Mesenchymal stem cell (in vitro differentiated cells and primary cell): ENCODE measurements around the gene B3GNT9.

Experiments
- DNase-seq: peaks from one replicate; pipeline ENCODE4 v3.0.0-alpha.2; 2013
- H2AFZ ChIP-seq: one replicate; pipeline ENCODE4 v1.6.1; 2013; ENCODE audit warnings: low read depth, mild to moderate bottlenecking, control low read depth, inconsistent platforms, low read length, moderate library complexity
- H2AK5ac ChIP-seq: 2 replicates; pipeline ENCODE4 v1.6.1; 2013; ENCODE audit warnings: low read length, moderate library complexity, mild to moderate bottlenecking, inconsistent platforms; ENCODE audit not compliant: severe bottlenecking
- H2BK120ac ChIP-seq: one replicate; pipeline ENCODE4 v1.6.1; 2013; ENCODE audit warnings: low read depth, mild to moderate bottlenecking, inconsistent platforms, low read length, moderate library complexity
- H2BK12ac ChIP-seq, 2 experiments: one replicate each; pipeline ENCODE4 v1.6.1; 2013; ENCODE audit warnings: inconsistent platforms in 2 of 2, low read length in 2 of 2, mild to moderate bottlenecking in 2 of 2, moderate library complexity in 2 of 2, control low read depth in 1 of 2
- H2BK15ac ChIP-seq: one replicate; pipeline ENCODE4 v1.6.1; 2013; ENCODE audit warnings: mild to moderate bottlenecking, low read depth, inconsistent platforms; ENCODE audit not compliant: poor library complexity, severe bottlenecking
- H2BK5ac ChIP-seq: 2 replicates; pipeline ENCODE4 v1.6.1; 2013; ENCODE audit warnings: low read depth, mild to moderate bottlenecking, low read length, control low read depth, inconsistent platforms; ENCODE audit not compliant: poor library complexity, severe bottlenecking
- H3K14ac ChIP-seq, 2 experiments: one replicate each; pipeline ENCODE4 v1.6.1; 2013; ENCODE audit warnings: inconsistent platforms in 2 of 2, low read length in 2 of 2, control low read depth in 1 of 2, mild to moderate bottlenecking in 1 of 2, moderate library complexity in 1 of 2
- H3K18ac ChIP-seq, 2 experiments: one replicate each; pipeline ENCODE4 v1.6.1; 2013; ENCODE audit warnings: inconsistent platforms in 2 of 2, low read length in 2 of 2, control low read depth in 1 of 2, low read depth in 1 of 2, mild to moderate bottlenecking in 1 of 2
- H3K23ac ChIP-seq, 2 experiments: one replicate each; pipeline ENCODE4 v1.6.1; 2013; ENCODE audit warnings: inconsistent platforms in 2 of 2, low read length in 2 of 2, mild to moderate bottlenecking in 2 of 2, moderate library complexity in 2 of 2, control low read depth in 1 of 2
- H3K27ac ChIP-seq: 2 replicates; pipeline ENCODE4 v1.5.1; 2013; ENCODE audit warnings: mild to moderate bottlenecking, moderate library complexity, low read length, control low read depth, inconsistent platforms; ENCODE audit not compliant: poor library complexity, severe bottlenecking
- H3K27me3 ChIP-seq, 2 experiments: 2 replicates each; pipeline versions ENCODE4 v1.6.1 to v1.7.0; 2013; ENCODE audit warnings: low read length in 2 of 2, mild to moderate bottlenecking in 2 of 2, moderate library complexity in 2 of 2, control low read depth in 1 of 2, inconsistent platforms in 1 of 2; ENCODE audit not compliant: control insufficient read depth in 1 of 2, insufficient read depth in 1 of 2
- H3K36me3 ChIP-seq, 2 experiments: 2 replicates each; pipeline versions ENCODE4 v1.6.1 to v1.7.0; 2013; ENCODE audit warnings: low read length in 2 of 2, control low read depth in 1 of 2, inconsistent platforms in 1 of 2, low read depth in 1 of 2, mild to moderate bottlenecking in 1 of 2; ENCODE audit not compliant: insufficient read depth in 2 of 2, control insufficient read depth in 1 of 2
- H3K4ac ChIP-seq, 2 experiments: one replicate each; pipeline ENCODE4 v1.6.1; 2013; ENCODE audit warnings: inconsistent platforms in 2 of 2, low read length in 2 of 2, mild to moderate bottlenecking in 2 of 2, moderate library complexity in 2 of 2, control low read depth in 1 of 2, low read depth in 1 of 2
- H3K4me1 ChIP-seq: 2 replicates; pipeline ENCODE4 v1.6.1; 2013; ENCODE audit warnings: low read depth, low read length, control low read depth; ENCODE audit not compliant: control insufficient read depth, insufficient read depth
- H3K4me2 ChIP-seq: 2 replicates; pipeline ENCODE4 v1.6.1; 2013; ENCODE audit warnings: low read length, mild to moderate bottlenecking, inconsistent platforms; ENCODE audit not compliant: poor library complexity, severe bottlenecking
- H3K4me3 ChIP-seq, 2 experiments: 2 replicates each; pipeline versions ENCODE4 v1.5.1 to v1.7.0; 2013; ENCODE audit warnings: low read length in 2 of 2, mild to moderate bottlenecking in 2 of 2, control low read depth in 1 of 2, low read depth in 1 of 2; ENCODE audit not compliant: insufficient read depth in 1 of 2
- H3K79me1 ChIP-seq: replicated peaks from 2 replicates; pipeline ENCODE4 v1.6.1; 2013; ENCODE audit warnings: mild to moderate bottlenecking, control low read depth, low read length, inconsistent platforms; ENCODE audit not compliant: poor library complexity, severe bottlenecking
- H3K9ac ChIP-seq: 2 replicates; pipeline ENCODE4 v1.7.0; 2013; ENCODE audit warnings: mild to moderate bottlenecking, low read length, moderate library complexity
- H3K9me3 ChIP-seq: 2 replicates; pipeline ENCODE4 v1.7.0; 2013; ENCODE audit warnings: mild to moderate bottlenecking, low read length; ENCODE audit not compliant: control insufficient read depth
- H4K8ac ChIP-seq: one replicate; pipeline ENCODE4 v1.6.1; 2013; ENCODE audit warnings: inconsistent platforms, mild to moderate bottlenecking, low read length, moderate library complexity
- H4K91ac ChIP-seq: one replicate; pipeline ENCODE4 v1.6.1; 2013; ENCODE audit warnings: mild to moderate bottlenecking, low read length, inconsistent platforms
- WGBS: methylation state at CpG from one replicate; pipeline ENCODE4 v1.1.7; 2013; ENCODE audit warnings: mixed read lengths; 5-methylcytosine and 5-hydroxymethylcytosine counted together

The B3GNT9 gene

GRCh38 chr16:67154578-67155294 is 3.9 kb upstream of the B3GNT9 start:
- H3K79me1 ChIP-seq = peaks cover 13% of the 10 kb centered on the region
- no peak overlapping the region for H2AFZ ChIP-seq
- no peak overlapping the region for H3K9ac ChIP-seq
- no peak overlapping the region for H2BK12ac ChIP-seq
- peak overlapping the region; percentile 4 for H4K8ac ChIP-seq
- no peak overlapping the region for H3K4ac ChIP-seq
- H3K18ac ChIP-seq = no peak overlapping the region
- H3K14ac ChIP-seq = peak overlapping the region in 1 of 2 experiments; percentile 71
- peak overlapping the region; percentile 76 for H3K4me2 ChIP-seq
- H2BK5ac ChIP-seq = no peak overlapping the region
- 25% methylated on average over 39 of the region's 61 CpGs for WGBS
- no peak overlapping the region for H3K4me3 ChIP-seq
- no peak overlapping the region for H2BK120ac ChIP-seq
- DNase-seq = no peak
- peaks cover 0 to 40% of the 10 kb centered on the region in 2 experiments for H3K27me3 ChIP-seq
- peaks cover 3 to 7% of the 10 kb centered on the region in 2 experiments for H3K36me3 ChIP-seq
- H4K91ac ChIP-seq = no peak overlapping the region
- H3K4me1 ChIP-seq = peaks cover 41% of the 10 kb centered on the region
- H3K23ac ChIP-seq = no peak overlapping the region
- H3K27ac ChIP-seq = no peak overlapping the region
- no peak overlapping the region for H2BK15ac ChIP-seq
- H3K9me3 ChIP-seq = no peaks in the 10 kb centered on the region
- H2AK5ac ChIP-seq = no peak overlapping the region

- peak overlapping the region; percentile 6 for H2BK15ac ChIP-seq
- H4K8ac ChIP-seq = peak overlapping the region; percentile 89
- peak overlapping the region; percentile 2 for H2BK120ac ChIP-seq
- peak overlapping the region in 1 of 2 experiments; percentile 16 for H2BK12ac ChIP-seq
- H3K18ac ChIP-seq = peak overlapping the region in 1 of 2 experiments; percentile 72
- H2AK5ac ChIP-seq = peak overlapping the region; percentile 66
- no peak overlapping the region for H3K4me2 ChIP-seq
- no peaks in the 10 kb centered on the region for H3K9me3 ChIP-seq
- H3K4me3 ChIP-seq = peak overlapping the region in 1 of 2 experiments; percentile 81
- H3K27me3 ChIP-seq = peaks cover 0 to 32% of the 10 kb centered on the region in 2 experiments
- H4K91ac ChIP-seq = peak overlapping the region; percentile 95
- no peak overlapping the region for H3K27ac ChIP-seq
- peak overlapping the region in 1 of 2 experiments; percentile 22 for H3K4ac ChIP-seq
- peak overlapping the region; percentile 94 for H3K9ac ChIP-seq
- no peak overlapping the region for H3K23ac ChIP-seq
- peak; percentile 24 for DNase-seq
- peaks cover 16% of the 10 kb centered on the region for H3K79me1 ChIP-seq
- H2BK5ac ChIP-seq = no peak overlapping the region
- no peak overlapping the region for H2AFZ ChIP-seq
- 71% methylated on average over 8 of the region's 8 CpGs for WGBS
- H3K36me3 ChIP-seq = peaks cover 33 to 37% of the 10 kb centered on the region in 2 experiments
- H3K4me1 ChIP-seq = peaks cover 44% of the 10 kb centered on the region
- peak overlapping the region in 1 of 2 experiments; percentile 30 for H3K14ac ChIP-seq
These were observed 766 bp upstream of the B3GNT9 start for GRCh38 chr16:67151431-67152097.

- H2BK12ac ChIP-seq = peak overlapping the region; percentile 25 to 39
These were observed 558 bp downstream of the B3GNT9 start for GRCh38 chr16:67150047-67150832.

More at GRCh38 chr16:67150047-67150832, 558 bp downstream of the B3GNT9 start:
- peak overlapping the region; percentile 16 for H2AFZ ChIP-seq
- no peaks in the 10 kb centered on the region for H3K9me3 ChIP-seq
- peak overlapping the region; percentile 71 for H2BK15ac ChIP-seq
- peak overlapping the region; percentile 60 to 81 for H3K4me3 ChIP-seq
- H3K23ac ChIP-seq = peak overlapping the region in 1 of 2 experiments; percentile 91
- DNase-seq = peak; percentile 76
- no peak overlapping the region for H2AK5ac ChIP-seq
- peak overlapping the region; percentile 88 to 91 for H3K4ac ChIP-seq
- peaks cover 46 to 50% of the 10 kb centered on the region in 2 experiments for H3K36me3 ChIP-seq
- H3K4me1 ChIP-seq = peaks cover 33% of the 10 kb centered on the region
- WGBS = 6% methylated on average over 90 of the region's 94 CpGs
- H4K8ac ChIP-seq = peak overlapping the region; percentile 99
- peak overlapping the region; percentile 95 for H4K91ac ChIP-seq
- H2BK120ac ChIP-seq = peak overlapping the region; percentile 94
- H3K27me3 ChIP-seq = peaks cover 0 to 21% of the 10 kb centered on the region in 2 experiments
- H3K9ac ChIP-seq = peak overlapping the region; percentile 94
- peak overlapping the region in 1 of 2 experiments; percentile 69 for H3K14ac ChIP-seq
- H3K4me2 ChIP-seq = peak overlapping the region; percentile 82
- H3K18ac ChIP-seq = peak overlapping the region; percentile 72 to 98
- H3K79me1 ChIP-seq = peaks cover 13% of the 10 kb centered on the region
- H3K27ac ChIP-seq = no peak overlapping the region
- H2BK5ac ChIP-seq = no peak overlapping the region
